ENCODE measurements around the gene CST5. TPM values are rescaled to one million over a fixed set of nuclear protein-coding genes. Genes with fewer than 3 reads are reported as not detected.

CST5 gene
- total RNA-seq = not detected in 2 replicates

GRCh38 chr20:23879328-23879798 is at the start of gene CST5:
Gene CST5 (minus strand): TSS chr20:23879748. CDS start chr20:23879676, 72 bp downstream.

GRCh38 chr20:23826541-23827021 is 53.0 kb downstream of the CST5 start, which contains the start of gene CST2:
Gene CST2 (minus strand): TSS chr20:23826729. CDS start chr20:23826660, 69 bp downstream.

Other genes starting within 250 kb of the CST5 start
- 81.8 and 138 TPM in 2 replicates for gene CST3, start 241.8 kb downstream of the CST5 start, total RNA-seq
- not detected in 2 replicates for gene CST4, start 190.7 kb downstream of the CST5 start, total RNA-seq
- gene CST1, start 128.8 kb downstream of the CST5 start, total RNA-seq = 6.2 TPM in 1 of 2 replicates, not detected in the other
- gene CST2, start 53.0 kb downstream of the CST5 start, total RNA-seq = not detected in 2 replicates
- not detected in 2 replicates for gene GGTLC1, start 109.0 kb upstream of the CST5 start, total RNA-seq

All from epithelial cell of umbilical artery (primary cell).